SKM-1 (cell line): ENCODE measurements around the gene LNP1.
"Not testable (repeated sequence)": the region's sequence is repeated elsewhere in the genome, so short reads cannot be mapped to it uniquely, and the experiment has no call there.

ENCODE experiments used
- DNase-seq: peaks from one replicate; lab custom pipeline; 2025; ENCODE audit not compliant: unreplicated experiment; lab: John Stamatoyannopoulos, UW

Gene LNP1

DNA sequence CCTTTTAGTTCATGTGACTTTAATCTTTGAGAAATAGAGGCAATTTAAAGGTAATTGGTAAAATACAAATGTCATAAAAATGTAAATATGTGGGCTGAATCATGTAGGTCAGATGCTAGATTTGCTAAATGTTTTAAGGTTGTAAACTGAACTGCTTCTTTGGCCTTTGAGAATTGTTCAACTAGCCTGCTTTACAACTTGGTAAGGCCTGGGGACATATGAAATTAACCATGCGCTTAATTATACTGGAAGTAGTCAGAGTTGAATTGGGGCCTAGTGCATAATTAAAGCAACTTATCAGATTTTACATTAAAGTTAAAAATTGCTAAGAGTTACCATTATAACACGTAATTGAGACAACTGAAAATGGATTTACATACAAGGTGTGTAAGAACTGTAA, 70.1 kb downstream of the LNP1 start:
- no peak for DNase-seq

GRCh38 chr3:100477851-100478360, 76.6 kb downstream of the LNP1 start:
- not testable (repeated sequence) for DNase-seq

DNA sequence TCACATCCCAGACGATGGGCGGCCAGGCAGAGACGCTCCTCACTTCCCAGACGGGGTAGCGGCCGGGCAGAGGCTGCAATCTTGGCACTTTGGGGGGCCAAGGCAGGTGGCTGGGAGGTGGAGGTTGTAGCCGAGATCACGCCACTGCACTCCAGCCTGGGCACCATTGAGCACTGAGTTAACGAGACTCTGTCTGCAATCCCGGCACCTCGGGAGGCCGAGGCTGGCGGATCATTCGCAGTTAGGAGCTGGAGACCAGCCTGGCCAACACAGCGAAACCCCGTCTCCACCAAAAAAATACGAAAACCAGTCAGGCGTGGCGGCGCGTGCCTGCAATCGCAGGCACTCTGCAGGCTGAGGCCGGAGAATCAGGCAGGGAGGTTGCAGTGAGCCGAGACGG, 77.2 kb downstream of the LNP1 start:
- not testable (repeated sequence) for DNase-seq

DNA sequence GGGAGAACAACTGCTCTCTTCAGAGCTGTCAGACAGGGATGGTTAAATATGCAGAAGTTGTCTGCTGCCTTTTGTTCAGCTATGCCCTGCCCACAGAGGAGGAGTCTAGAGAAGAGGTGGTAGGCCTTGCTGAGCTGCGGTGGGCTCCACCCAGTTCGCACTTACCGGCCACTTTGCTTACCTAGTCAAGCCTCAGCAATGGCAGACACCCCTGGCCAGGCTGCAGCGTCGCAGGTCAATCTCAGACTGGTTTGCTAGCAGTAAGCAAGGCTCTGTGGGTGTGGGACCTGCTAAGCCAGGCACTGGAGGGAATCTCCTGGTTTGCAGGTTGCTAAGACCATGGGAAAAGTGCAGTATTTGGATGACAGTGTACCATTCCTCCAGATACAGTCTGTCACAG, 78.7 kb downstream of the LNP1 start:
- no peak for DNase-seq

GRCh38 chr3:100482176-100482575, 80.8 kb downstream of the LNP1 start:
- no peak for DNase-seq

GRCh38 chr3:100483529-100483928, 82.2 kb downstream of the LNP1 start:
- DNase-seq = no peak

GRCh38 chr3:100486808-100487207, 85.5 kb downstream of the LNP1 start:
- no peak for DNase-seq

DNA sequence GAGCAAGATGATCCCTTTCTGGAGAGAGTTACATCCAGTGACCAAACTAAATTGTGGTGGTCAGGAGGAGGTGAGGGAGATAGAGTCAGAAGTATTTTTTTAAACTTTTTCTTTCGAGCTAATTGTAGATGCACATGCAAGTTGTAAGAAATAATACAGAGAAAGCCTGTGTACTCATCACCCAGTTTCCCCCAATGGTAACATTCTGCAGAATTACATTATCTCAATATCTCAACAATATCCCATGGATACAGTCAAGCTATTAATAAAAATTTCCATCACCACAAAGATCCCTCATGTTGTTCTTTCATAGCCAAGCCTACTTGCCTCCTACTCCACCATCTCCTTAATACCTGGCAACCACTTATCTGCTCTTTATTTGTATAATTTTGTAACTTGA, 87.8 kb downstream of the LNP1 start:
- no peak for DNase-seq

GRCh38 chr3:100492059-100493006, 91.0 kb downstream of the LNP1 start, which contains the start of gene TMEM45A:
Gene TMEM45A, plus strand, starts transcription at chr3:100492619. Its CDS starts 62,593 bp downstream, at chr3:100555212.
- DNase-seq = peak; percentile 65

DNA sequence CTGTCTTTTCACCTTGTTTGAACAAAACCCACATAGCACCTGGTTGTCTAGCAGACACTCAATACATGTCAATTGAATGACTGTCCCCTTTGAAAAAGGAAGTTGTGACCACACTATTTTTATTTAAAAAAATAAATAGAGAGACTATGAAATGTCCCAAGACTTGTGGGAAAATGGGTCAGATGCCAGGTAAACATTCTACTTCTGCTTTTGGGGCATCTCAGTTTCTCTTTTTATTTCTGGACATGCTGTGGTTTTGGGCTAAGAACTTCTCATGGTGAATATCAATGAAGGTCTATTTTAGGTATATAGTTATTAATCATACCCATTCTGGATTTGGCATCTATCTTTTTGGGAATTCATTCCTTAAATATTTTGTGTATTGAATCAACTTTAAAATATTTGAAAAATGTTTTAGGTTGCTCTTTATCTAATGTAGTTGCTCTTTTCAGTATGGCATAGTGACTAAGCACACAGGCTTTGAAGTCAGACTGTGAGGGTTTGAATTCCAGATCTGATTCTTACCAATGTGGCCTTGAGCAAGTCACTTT, 95.4 kb downstream of the LNP1 start:
- DNase-seq = peak; percentile 8

- no peak for DNase-seq
Observed at GRCh38 chr3:100499651-100500050, 98.3 kb downstream of the LNP1 start.

DNA sequence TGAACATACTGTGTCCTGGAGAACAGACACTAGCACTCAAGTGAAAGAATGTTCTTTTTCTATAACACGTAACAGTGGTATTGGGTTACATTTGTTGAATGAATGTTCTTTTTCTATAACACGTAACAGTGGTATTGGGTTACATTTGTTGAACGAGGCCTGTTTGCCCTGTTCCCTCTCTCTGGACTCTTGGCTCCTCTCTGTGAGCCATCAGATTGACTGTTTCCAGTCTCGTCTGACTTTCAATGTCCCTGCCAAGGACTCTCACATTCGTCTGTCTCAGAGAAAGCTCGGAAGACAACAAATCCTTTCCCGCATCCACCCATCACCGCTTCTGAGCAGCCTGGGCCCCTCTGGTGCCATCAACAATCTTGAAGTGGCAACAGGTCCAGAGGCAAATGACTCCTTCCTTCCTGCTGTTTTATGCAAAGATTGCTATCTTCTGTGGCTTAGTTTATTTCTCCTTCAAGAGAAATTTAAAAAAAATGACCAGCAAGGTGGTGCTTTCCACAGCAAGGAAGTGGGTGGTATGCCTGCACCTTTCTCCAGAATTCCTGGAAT, 99.1 kb downstream of the LNP1 start:
- no peak for DNase-seq

DNA sequence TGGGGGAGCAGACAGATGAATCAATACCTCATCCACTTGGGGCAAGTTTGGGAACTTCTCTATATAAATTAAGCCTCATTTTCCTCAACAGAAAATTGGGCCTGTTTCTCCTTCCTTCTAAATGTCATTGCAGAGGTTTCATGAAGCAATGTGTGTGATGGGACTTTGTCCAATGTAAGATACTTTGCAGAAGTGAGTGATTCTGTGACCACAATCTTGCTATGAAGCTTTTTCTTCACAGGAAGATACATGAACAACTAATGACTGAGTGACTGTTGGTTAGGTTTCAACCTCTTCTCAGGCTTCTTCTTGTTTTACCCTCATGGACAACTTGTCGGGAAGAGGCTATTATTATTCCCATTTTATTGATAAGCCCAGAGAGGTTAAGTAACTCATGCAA, 102.1 kb downstream of the LNP1 start:
- peak; percentile 27 for DNase-seq
